ENCODE results near the gene THAP2. TPM values are rescaled to one million over a fixed set of nuclear protein-coding genes. Genes with fewer than 3 reads are reported as not detected.

The THAP2 gene
- total RNA-seq: 10 to 100 TPM in 1 of 4 donors, 1 to 10 TPM in 3; 2.4 to 11.6 (median 3.0) TPM

DNA sequence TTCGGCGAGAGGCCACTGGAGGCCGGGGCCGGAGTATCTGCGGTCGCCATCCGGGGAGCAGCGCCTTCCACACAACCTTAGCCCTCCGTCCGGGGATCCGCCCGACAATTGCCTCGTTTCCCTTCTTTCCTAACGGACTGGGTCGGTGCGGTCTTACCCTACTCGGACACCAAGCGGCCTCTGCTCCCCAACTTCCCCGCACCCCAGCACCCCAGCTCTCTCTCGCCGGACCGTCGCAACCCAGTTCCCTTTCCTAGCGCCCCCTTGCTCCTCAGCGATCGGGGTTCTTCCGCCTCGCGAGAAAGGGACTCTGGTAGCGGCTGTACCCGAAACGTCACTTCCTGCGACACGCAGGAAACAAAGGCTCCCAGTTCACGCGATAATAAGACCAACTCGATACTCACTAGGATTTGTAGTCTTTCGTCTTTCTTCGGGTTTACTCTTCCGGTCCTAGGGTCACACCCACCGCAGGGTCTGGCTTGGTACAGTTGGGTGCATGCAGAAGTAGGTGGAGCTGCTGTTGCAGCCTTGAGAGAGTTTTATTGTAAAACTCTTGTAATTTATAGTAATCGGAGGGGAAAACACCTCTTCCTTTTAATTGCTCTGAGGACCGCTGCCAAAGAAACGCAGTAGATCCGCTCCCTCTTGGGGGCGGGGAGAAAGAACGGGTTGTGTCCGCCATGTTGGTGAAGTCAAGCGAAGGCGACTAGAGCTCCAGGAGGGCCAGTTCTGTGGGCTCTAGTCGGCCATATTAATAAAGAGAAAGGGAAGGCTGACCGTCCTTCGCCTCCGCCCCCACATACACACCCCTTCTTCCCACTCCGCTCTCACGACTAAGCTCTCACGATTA is at the start of gene THAP2, which contains the start of gene ZFC3H1:
TSS of gene THAP2 (plus strand) at position 741 of the 850 bp plus-strand sequence. CDS start 209 bp downstream, outside the sequence.
TSS of gene ZFC3H1 (minus strand) at position 288 of the 850 bp plus-strand sequence. CDS start at position 50, 238 bp downstream.
- 1% methylated on average over 54 to 57 of the region's 57 CpGs for WGBS, 2 donors
- Histone ChIP-seq H3K4me3 (replicated peaks in 1 of 3) (peak within 1 kb of the TSS; percentile 61 to 99 (median 79)), H3K36me3 (peaks cover 6 to 9% of the 10 kb centered on the region in 2 donors), H3K9me3 (no peaks in the 10 kb centered on the region), H3K27ac (peak within 1 kb of the TSS; percentile 85 to 96 (median 94)), H3K4me1 (peaks cover 18 to 24% of the 10 kb centered on the region in 2 donors), H3K27me3 (no peaks in the 10 kb centered on the region)
- intact Hi-C loops (cut with DNase I): loop anchor here (10.0 kb wide), 1 partner anchor 91 kb away; the partner anchor contains the start of gene RAB21
- DNase-seq: peak; percentile 93 to 94
- peak; percentile 71 to 95 for TF ChIP-seq POLR2A (IDR thresholded peaks at IDR 0.05)
- TF ChIP-seq, protein P1, sequence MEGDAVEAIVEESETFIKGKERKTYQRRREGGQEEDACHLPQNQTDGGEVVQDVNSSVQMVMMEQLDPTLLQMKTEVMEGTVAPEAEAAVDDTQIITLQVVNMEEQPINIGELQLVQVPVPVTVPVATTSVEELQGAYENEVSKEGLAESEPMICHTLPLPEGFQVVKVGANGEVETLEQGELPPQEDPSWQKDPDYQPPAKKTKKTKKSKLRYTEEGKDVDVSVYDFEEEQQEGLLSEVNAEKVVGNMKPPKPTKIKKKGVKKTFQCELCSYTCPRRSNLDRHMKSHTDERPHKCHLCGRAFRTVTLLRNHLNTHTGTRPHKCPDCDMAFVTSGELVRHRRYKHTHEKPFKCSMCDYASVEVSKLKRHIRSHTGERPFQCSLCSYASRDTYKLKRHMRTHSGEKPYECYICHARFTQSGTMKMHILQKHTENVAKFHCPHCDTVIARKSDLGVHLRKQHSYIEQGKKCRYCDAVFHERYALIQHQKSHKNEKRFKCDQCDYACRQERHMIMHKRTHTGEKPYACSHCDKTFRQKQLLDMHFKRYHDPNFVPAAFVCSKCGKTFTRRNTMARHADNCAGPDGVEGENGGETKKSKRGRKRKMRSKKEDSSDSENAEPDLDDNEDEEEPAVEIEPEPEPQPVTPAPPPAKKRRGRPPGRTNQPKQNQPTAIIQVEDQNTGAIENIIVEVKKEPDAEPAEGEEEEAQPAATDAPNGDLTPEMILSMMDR (IDR thresholded peaks at IDR 0.05): peak in 2 of 6 experiments; percentile 10 to 17

DNA sequence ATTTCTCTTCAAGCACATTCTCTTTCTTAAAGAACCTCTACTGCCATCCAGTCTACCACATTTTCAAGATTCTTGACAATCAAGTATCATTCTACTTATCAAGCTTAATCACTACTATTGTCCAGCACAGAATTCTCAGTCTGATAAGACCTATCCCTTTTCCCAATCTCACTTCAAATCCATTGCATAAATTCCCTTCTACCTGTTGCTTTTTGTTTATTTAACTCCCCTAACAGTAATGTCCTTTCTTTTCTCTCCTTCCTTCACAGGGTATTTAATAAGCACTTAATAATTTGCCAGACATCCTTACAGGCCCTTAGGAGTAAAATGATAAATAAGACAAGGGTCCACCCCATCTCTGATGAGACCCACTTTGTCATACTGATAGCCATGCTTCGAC is 42.2 kb upstream of the THAP2 start:
- TF ChIP-seq, protein P1 (IDR thresholded peaks at IDR 0.05): no peak
- no peak for TF ChIP-seq POLR2A (IDR thresholded peaks at IDR 0.05)
- no peak overlapping the region for H3K27ac ChIP-seq
- no peak overlapping the region for H3K4me3 ChIP-seq (replicated peaks in 1 of 3)
- WGBS, 2 donors: 95 to 100% methylated on average over 1 of the region's 1 CpG
- H3K36me3 ChIP-seq: peaks cover 55 to 57% of the 10 kb centered on the region in 2 donors
- no peaks in the 10 kb centered on the region for H3K9me3 ChIP-seq
- intact Hi-C loops (cut with DNase I): no loop called here
- no peak for DNase-seq
- H3K4me1 ChIP-seq: no peaks in the 10 kb centered on the region
- H3K27me3 ChIP-seq: no peaks in the 10 kb centered on the region

DNA sequence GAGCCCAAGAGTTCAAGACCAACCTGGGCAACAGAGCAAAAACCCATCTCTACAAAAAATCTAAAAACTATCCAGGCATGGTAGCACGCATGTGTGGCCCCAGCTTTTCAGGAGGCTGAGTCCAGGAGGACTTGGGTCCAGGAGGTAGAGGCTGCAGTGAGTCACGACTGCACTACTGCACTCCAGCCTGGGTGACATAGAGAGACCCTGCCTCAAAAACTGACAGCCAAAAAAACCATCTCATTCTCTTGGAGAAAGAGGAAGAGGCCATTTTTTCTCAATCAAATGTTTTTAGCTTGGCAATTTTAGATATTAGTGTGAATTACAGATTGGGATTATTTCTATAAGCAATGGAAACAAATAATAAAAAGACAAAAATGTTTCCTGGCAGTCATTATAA is 38.6 kb upstream of the THAP2 start:
- Histone ChIP-seq H3K36me3 (peaks cover 64 to 72% of the 10 kb centered on the region in 2 donors), H3K4me1 (no peaks in the 10 kb centered on the region), H3K27me3 (no peaks in the 10 kb centered on the region), H3K9me3 (no peaks in the 10 kb centered on the region), H3K4me3 (replicated peaks in 1 of 3) (no peak overlapping the region), H3K27ac (no peak overlapping the region)
- intact Hi-C loops (cut with DNase I): no loop called here
- WGBS, 2 donors: 85 to 94% methylated on average over 2 of the region's 2 CpGs
- no peak for TF ChIP-seq POLR2A (IDR thresholded peaks at IDR 0.05)
- TF ChIP-seq, protein P1 (IDR thresholded peaks at IDR 0.05): no peak
- no peak for DNase-seq

DNA sequence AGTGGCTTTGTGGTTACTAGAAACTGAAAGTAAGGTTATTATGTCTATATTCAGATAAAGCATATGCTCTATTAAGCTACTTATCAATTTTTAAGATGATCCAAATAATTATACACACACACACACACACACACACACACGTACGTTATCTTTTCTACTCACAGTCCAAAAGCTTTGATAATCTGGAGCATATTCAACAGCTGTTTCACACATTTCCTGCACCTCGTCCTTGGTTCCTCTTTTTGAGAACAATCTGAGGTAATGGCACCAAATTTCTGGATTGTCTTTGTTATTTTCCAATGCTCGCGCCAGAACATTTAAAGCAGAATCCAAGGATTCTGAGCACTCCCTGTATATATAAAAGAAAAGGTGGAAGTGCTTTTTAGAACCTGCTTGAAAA is 38.0 kb upstream of the THAP2 start:
- no peak for DNase-seq
- WGBS, 2 donors: 76% methylated on average over 5 of the region's 5 CpGs
- H3K27me3 ChIP-seq: no peaks in the 10 kb centered on the region
- no peaks in the 10 kb centered on the region for H3K9me3 ChIP-seq
- H3K4me1 ChIP-seq: no peaks in the 10 kb centered on the region
- no peak overlapping the region for H3K4me3 ChIP-seq (replicated peaks in 1 of 3)
- no peak overlapping the region for H3K27ac ChIP-seq
- intact Hi-C loops (cut with DNase I): no loop called here
- TF ChIP-seq, protein P1 (IDR thresholded peaks at IDR 0.05): no peak
- peaks cover 63 to 74% of the 10 kb centered on the region in 2 donors for H3K36me3 ChIP-seq

DNA sequence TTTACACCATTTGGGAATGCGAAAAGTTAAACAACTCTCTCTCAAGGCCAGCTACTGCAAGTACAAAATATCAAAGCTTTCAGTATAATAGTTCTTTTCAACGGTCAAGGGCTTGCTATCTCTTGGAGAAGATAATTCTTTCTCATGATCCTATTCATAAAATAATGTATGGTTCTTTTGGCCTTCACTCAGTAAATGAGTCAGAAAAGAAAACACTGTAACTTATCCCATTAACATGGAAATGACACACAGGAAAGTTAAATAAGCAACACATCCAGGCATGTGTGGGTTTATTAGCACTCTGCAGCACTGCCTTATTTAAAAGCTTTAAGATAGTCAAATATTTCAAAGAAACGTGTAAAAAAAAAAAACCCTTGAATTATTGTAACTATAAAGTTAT is 37.3 kb upstream of the THAP2 start:
- DNase-seq: no peak
- H3K9me3 ChIP-seq: no peaks in the 10 kb centered on the region
- H3K27me3 ChIP-seq: no peaks in the 10 kb centered on the region
- intact Hi-C loops (cut with DNase I): no loop called here
- no peak overlapping the region for H3K4me3 ChIP-seq (replicated peaks in 1 of 3)
- 80 to 86% methylated on average over 3 of the region's 3 CpGs for WGBS, 2 donors
- H3K4me1 ChIP-seq: no peaks in the 10 kb centered on the region
- no peak for TF ChIP-seq POLR2A (IDR thresholded peaks at IDR 0.05)
- TF ChIP-seq, protein P1 (IDR thresholded peaks at IDR 0.05): no peak
- no peak overlapping the region for H3K27ac ChIP-seq
- peaks cover 70 to 71% of the 10 kb centered on the region in 2 donors for H3K36me3 ChIP-seq

Measured in thyroid gland (tissue), 4 donors.